ENCODE measurements around the gene TAF9.
A peak's percentile ranks its signal among the peaks of the same experiment; 100 is the strongest.
"Not testable (repeated sequence)": the region's sequence is repeated elsewhere in the genome, so short reads cannot be mapped to it uniquely, and the experiment has no call there.

Gene TAF9, protein sequence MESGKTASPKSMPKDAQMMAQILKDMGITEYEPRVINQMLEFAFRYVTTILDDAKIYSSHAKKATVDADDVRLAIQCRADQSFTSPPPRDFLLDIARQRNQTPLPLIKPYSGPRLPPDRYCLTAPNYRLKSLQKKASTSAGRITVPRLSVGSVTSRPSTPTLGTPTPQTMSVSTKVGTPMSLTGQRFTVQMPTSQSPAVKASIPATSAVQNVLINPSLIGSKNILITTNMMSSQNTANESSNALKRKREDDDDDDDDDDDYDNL

DNA sequence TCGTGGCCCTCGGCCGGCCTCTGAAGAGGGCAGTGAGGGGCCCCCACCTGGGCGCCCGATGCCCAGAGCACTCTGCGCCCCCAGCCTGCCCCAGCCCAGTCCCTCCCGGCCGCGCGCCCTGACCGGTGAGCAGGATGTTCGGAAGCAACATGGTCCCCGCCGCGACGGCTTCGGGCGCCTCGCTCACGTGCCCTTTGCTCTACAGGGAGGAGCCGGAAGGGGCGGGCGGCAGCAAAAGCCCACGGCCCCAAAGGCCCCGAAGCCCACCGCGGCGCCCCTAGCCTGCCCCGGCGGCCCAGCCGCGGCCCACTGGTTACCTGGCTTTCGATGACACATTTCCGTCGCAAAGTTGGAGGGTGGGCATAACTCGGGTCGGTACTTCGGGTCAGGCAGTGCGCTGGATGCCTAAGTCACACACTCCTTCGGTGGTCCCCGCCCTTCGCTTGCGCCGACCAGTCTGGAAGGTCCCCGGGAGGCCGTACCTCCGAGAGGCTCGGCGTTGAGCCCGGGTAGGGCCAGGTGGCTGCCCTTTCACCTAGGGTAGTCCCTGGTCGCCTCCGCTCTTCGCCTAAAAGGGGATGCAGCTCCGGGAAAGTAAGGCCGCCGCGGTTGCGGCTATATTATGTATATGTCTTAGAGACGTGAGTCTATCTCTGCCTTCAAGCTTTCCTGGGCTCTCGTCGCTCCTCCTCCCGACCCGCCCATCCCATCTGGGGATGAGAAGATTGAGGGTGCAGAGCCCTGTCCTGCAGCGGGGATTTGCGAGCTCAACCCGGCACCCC lies at the start of gene TAF9, which contains the start of the genes AK6 and RAD17:
TSS of gene TAF9 (minus strand) at position 181 of the 782 bp plus-strand sequence. CDS start 3,783 bp downstream, outside the sequence.
TSS of gene AK6 (minus strand) at position 181 of the 782 bp plus-strand sequence. CDS start at position 151, 30 bp downstream.
TSS of gene RAD17 (plus strand) at position 479 of the 782 bp plus-strand sequence. CDS start 2,391 bp downstream, outside the sequence.
- DNase-seq (ENCODE audit: low read depth), result peak; percentile 88

DNA sequence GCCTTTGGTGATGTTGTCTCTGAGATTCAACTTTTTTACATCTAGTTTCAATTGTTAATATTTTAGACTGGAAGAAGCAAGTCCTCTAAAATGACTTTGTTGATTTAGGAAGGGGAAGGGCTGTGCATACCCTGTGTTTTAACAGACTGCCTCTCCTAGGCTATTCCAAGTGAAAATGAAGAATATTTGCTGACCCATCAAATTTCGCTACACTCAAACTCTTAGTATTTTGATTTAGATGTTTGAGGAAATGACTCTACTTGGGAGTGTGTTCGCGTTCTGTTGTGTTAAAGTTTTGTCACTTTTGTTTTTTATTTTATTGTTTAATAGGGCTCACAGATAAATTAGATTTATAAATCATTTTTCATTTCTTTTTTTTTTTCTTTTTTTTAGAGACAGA lies 49.2 kb upstream of the TAF9 start:
- no peak for DNase-seq (ENCODE audit: low read depth)

DNA sequence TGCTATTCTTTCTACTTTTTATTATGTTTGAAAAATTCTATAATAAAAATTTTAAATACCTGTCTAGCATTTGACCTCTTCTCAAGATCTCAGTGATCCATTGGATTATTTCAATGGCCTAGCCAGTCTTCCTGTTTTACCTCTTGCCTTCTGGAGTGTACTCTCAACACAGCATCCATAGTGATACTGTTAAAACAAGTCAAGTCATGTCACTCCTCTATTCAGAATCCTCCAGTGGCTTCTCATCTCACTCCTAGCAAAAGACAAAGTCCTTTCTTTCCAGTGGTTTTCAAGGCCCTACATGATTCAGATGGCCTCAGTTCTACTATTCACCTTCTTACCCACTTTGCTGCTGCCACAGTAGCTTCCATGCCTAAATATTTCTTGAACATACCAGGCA lies 47.4 kb upstream of the TAF9 start:
- DNase-seq (ENCODE audit: low read depth), result no peak

DNA sequence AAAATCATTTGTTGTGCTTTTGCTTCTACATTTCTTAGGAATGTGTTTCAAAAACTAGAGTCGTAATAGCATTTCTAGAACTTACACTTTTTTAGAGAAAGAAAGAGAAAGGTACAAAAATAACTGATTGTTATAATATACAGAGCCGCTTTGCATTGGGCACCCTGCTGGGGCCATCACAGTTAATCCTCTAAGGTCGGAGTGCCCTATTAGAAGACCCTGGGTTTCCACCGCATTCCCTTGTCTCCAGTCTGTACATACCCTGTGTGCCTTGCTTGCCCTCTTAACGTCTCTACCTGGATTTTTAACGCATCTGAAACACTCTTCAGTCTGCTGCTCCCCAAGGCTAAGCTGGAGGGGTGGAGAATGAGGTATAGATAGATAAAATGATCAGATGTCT lies 46.9 kb upstream of the TAF9 start:
- no peak for DNase-seq (ENCODE audit: low read depth)

DNA sequence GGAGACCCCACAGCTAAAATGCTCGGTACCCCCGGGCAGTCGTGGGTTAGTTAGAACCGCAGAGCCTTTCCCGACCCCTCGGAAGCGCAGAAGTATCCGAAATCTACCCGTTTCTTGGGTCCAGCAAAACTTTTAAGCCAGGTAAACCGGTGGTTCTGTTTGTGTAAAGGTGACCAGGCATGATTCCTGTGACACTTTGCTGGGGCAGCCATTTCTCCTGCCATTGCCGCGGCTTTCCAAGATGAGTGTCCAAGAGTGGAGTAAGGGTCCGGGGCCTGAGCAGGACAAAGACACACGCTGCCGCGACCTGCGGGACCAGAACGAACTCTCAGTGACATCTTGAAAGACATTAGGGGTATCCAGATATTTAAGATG lies 46.3 kb upstream of the TAF9 start:
- no peak for DNase-seq (ENCODE audit: low read depth)

DNA sequence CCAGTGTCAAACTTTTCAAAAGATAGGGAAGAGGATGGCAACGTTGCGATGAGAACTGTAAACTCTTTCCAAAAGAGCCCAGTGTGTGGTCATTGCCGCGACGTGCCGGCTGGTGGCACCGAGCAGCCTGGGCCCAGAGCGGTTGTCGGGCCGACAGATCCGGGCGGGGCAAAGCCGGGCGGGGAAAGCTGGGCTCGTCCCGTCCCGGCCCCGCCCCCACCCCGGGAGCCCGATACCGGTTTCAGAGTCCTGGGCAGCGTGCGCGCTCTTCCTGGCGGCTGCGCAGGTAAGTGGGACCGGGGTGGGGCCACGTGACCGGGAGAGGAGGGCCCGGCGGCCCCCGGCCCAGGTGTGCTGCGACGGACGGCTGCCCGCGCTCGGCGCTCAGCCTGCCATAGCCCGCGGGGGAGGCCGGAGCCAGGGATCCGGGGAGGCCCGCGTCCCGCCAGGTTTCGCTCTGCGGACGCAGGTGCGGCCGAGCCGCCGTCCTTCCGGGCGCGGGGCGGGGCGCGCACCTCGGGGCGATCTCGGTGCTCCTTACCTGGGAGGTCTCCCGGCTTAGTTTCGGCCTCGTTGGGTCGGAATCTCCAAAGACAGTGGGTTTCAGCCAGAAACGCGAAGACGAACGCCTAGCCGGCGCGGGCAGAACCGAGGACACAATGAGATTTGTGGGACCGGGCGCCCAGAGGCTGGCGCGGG lies 45.7 kb upstream of the TAF9 start, which contains the start of gene MARVELD2:
TSS of gene MARVELD2 (plus strand) at position 232 of the 699 bp plus-strand sequence. CDS start 4,270 bp downstream, outside the sequence.
- DNase-seq (ENCODE audit: low read depth), result no peak

DNA sequence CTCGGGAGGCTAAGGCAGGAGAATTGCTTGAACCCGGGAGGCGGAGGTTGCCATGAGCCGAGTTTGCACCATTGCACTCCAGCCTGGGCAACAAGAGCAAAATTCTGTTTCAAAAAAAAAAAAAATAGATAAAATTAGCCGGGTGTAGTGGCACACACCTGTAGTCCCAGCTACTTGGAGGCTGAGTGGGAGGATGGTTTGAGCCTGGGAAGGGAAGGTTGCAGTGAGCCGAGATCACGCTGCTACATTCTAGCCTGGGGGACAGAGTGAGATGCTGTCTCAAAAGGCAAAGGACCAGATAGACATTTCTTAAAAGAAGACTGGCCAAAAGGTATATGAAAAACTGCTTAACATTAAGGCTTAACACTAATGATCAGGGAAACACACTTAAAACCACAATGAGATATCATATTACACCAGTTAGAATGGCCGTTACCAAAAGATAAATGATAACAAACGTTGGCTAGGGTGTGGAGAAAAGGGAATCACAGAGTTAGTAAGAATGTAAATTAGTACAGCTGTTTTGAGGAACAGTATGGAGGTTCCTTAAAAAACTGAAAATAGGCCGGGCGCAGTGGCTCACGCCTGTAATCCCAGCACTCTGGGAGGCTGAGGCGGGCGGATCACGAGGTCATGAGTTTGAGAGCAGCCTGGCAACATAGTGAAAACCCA lies 35.5 kb upstream of the TAF9 start:
- DNase-seq (ENCODE audit: low read depth), result no peak

DNA sequence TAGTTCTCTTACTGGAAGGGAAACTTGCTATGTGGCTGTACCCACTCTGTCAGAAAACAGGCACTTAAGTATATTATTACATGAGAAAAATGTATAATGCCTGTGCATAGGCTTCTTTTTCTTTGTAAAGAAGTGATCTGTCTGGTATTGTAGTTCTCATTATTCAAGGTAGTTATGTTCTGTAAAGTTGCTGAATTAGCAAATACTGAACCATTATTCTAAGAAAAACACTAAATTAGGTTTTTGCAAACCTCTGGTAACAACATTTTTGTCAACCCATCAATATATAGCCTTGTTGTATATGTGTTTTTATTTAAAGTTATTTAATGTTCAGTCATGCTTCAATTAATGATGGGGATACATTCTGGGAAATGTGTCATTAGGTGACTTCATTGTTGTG lies 9.1 kb upstream of the TAF9 start:
- no peak for DNase-seq (ENCODE audit: low read depth)

DNA sequence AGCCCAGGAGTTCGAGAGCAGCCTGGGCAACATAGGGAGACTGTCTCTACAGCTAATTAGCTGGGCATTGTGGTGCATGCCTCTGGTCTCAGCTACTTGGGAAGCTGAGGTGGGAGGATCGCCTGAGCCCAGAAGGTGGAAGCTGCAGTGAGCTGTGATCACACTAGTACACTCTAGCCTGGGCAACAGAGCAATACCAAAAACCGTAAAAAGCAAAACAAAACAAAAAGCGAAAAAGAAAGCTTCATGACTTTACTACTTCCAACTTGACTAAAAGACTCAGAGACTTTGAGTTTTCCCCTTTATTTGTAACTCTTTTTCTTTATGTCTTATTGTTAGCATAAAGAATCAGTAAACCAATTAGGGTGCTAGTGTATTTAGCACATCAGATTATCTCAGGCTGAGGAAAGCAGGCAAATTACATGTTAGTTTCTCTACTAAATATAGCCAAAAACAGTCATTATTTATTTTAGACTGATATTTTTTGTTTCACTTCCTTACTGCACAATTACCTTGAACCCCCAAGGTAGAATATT lies 5.7 kb upstream of the TAF9 start:
- no peak for DNase-seq (ENCODE audit: low read depth)

DNA sequence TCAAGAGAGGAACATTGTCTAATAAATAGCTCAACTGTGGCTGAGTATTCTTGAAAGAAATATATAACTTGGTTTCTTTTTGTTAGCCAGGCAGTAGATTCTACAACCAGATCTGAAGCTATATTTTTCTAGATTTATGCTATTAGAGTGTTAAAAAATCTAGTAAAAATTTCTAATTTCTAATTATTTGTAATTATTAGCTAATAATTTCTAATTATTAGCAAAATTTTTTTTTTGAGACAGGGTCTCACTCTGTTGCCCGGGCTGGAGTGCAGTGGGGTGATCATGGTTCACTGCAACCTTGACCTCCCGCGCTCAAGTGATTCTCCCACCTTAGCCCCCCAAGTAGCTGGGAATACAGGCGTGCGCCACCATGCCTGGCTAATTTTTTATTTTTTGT lies 3.1 kb upstream of the TAF9 start:
- DNase-seq (ENCODE audit: low read depth), result no peak

DNA sequence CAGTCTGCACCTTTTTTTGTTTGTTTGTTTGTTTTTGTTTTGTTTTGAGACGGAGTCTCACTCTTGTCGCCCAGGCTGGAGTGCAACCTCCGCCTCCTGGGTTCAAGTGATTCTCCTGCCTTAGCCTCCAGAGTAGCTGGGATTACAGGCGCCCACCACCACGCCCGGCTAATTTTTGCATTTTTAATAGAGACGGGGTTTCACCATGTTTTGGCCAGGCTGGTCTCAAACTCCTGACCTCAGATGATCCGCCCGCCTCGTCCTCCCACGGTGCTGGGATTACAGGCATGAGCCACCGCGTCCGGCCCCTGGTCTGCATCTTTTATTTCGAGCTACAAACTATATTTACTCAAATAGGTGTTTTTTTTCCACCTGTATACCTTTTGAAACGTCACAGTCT lies 1.0 kb upstream of the TAF9 start:
- not testable (repeated sequence) for DNase-seq (ENCODE audit: low read depth)

DNA sequence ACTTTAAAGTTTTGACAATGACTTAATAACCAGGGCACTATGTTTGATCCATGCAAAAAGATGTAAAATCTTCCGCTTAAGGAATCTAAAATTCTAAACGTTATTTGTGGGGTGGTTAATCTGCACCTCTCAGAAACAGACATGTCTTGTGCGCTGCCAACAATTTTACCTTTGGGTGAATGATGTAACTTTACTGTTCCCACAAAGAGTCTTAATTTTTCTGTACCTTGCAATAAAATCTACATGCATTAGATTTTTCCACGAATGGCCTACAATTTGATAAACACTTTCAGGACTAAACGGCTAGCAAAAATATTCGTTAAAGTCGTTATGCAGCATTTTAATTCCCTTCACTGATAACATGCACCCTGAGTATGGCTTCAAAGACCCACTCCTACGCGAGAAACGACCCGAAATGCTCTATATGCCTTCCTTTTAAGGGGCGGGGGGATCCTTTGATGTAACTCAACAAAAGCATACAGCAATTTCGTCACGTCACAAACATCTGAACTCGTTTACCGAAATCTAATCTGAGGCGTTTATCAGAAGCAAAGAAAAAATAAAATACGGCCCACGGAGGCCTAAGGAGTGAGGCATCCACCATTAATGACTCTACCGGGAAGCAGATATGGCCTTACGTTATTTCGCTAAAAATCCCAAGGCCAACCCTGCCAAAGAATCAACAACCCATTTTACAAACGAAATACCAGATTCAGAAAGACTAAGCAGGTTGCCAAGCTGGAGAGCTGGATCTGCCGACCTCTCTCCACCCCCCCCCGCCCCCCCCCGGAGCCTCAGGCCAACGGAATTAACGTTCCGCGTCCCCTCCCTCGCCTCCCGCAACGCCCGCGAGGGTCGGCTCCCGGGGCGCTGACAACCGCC lies 621 bp downstream of the TAF9 start:
- no peak for DNase-seq (ENCODE audit: low read depth)

DNA sequence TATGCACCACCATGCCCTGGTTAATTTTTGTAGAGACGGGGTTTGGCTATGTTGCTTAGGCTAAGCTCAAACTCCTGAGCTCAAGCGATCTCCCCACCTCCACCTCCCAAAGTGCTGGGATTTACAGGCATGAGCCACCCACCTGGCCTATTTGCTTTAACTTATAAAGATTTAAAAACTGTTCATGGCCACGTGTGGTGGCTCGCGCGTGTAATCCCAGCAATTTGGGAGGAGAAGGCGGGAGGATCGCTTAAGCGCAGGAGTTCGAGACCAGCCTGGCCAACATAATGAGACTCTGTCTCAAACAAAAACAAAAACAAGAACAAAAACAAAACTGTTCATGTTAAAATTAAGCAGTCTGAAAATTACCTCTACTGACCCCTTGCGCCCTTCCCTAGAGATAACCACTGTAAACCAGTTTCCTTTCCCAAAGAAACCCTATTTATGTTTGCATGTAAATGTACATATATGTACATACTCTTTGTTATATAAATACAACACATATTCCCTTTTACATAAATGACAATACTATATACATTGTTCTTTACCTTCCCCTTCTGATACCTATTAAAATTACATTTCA lies 1.5 kb downstream of the TAF9 start:
- no peak for DNase-seq (ENCODE audit: low read depth)

DNA sequence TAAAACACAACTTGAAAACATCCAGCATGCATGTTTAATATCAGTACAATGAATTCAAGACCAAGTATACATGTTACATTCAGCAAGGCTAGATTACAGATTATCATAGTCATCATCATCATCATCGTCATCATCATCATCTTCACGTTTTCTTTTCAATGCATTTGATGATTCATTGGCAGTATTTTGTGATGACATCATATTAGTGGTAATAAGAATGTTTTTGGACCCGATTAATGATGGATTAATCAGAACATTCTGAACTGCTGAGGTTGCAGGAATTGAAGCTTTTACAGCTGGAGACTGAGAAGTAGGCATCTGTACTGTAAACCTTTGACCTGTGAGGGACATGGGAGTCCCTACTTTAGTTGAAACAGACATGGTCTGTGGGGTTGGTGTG lies 4.5 kb downstream of the TAF9 start:
- no peak for DNase-seq (ENCODE audit: low read depth)

DNA sequence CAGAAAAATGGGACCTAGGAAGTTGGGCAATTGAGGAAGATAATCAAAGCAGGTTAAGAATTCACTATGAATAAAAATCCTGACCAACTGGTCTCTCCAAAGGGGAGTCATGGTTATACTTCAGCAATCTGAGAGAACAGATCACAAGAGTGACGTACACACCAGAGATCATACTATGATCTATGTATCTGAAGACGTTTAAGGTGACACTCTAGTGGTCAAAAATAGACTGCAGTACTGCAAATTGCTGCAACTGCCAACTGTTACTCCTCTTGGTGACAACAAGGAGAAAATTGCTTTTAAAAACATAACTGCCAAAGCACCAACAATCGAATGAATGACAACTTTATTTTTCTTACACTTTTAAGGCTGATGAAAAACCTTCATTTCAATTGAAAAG lies 4.9 kb downstream of the TAF9 start:
- no peak for DNase-seq (ENCODE audit: low read depth)

DNA sequence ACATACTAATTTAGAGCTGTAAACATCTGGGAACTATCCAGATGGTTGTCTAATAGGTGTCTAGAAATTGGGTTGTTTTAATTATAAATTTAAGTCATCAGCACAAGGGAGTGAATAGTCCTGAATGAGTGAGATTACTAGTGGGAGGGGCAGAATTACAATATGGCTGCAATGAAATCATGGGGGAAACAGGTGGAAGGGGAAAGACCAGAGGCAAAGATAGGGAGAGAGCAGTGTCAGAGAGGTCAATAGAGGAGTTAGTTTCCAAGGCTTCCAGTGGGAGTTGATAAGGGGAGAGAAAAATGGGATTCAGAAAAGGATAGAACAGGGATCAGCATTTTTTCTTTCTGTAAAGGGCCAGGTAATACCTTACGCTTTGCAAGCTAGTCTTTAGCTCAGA lies 8.9 kb downstream of the TAF9 start:
- no peak for DNase-seq (ENCODE audit: low read depth)

DNA sequence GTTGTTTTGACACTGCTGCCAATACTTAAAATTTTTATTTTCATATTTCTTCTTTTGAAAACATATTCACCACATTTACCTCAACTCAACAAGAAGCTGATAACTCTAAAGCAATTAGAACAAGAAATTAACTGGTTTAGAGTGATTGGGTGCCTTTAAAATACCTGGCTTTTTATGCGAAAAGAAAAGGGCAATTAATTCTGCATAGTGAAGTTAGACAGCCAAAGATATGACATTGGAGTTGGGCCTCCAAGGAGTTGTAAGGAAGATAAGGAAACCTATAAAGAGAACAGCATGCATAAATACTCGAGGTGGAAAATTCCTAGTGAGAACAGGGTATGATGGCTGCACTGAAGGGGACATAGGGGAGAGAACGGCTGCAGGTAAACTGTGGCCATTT lies 9.6 kb downstream of the TAF9 start:
- no peak for DNase-seq (ENCODE audit: low read depth)

DNA sequence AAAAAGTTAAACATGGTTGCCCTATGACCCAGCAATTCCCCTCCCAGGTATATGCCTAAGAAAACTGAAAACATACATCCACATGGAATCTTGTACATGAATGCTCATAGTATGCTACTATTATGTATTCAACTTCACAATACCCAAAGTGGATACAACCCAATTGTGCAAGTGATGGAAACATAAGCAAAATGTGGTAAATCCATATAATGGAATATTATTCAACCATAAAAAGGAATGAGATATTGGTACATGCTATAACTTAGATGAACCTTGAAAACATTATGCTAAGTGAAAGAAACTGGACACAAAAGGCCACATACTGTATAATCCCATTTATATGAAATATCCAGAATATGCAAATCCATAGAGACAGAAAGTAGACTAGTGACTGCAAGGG lies 18.7 kb downstream of the TAF9 start:
- no peak for DNase-seq (ENCODE audit: low read depth)

DNA sequence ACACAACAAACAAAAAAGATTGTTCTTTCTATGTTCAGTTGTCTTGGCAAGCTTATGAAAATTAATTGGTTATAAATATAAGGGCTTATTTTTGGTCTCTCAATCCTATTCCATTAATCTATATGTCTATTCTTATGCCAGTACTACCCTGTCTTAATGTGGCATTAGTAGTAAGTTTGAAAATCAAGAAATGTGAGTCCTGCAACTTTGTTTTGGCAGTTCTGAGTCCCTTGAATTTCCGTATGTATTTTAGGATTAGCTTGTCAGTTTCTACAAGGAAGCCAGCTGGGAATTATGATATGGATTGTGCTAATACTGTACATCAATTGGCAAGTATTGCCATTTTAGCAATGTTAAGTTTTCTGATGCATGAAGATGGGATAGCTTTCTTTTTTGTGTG lies 26.2 kb downstream of the TAF9 start:
- no peak for DNase-seq (ENCODE audit: low read depth)

DNA sequence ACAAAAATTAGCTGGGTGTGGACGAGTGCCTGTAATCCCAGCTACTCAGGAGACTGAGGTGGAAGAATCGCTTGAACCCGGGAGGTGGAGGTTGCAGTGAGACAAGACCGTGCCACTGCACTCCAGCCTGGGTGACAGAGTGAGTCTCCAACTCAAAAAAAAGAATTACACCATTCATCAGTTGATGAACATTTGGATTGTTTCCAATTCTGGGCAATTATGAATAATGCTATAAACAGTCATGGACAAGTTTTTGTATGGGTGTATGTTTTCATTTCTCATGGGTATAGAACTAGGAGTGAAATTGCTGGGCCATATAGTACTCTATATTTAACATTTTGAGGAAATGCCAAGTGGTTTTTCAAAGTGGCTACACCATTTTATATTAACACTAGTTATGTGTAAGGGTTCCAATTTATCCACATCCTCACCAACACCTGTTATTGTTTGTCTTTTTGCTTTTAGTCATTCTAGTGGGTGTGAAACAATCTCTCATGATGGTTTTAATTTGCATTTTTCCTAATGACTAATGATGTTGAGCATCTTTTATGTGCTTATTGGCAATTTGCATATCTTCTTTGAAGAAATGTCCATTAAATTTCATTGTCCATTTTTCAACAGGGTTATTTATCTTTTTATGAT lies 27.7 kb downstream of the TAF9 start:
- DNase-seq (ENCODE audit: low read depth), result no peak
